Psoas muscle (tissue), 8 donors: ENCODE results near the gene BCL2L12. TPM values are rescaled to one million over a fixed set of nuclear protein-coding genes. Genes with fewer than 3 reads are reported as not detected.
"Not testable (repeated sequence)": the region's sequence is repeated elsewhere in the genome, so short reads cannot be mapped to it uniquely, and the experiment has no call there.

Source experiments
- ATAC-seq, 4 donors: fragments of 200-7000 bp; cut with Tn5 transposase; one replicate each; pipeline ENCODE4 v1.9.1; 2020; ENCODE audit warnings: moderate library complexity in 3 of 4, mild to moderate bottlenecking in 2 of 4
- DNase-seq, 2 donors: peaks; one replicate each; pipeline ENCODE4 v3.0.0-alpha.2; 2020
- H3K27ac ChIP-seq: fragments of 200-600 bp; one replicate; pipeline ENCODE4 v1.8.0; 2022
- H3K27me3 ChIP-seq, 3 donors: fragments of 200-600 bp in 1 of 3; one replicate each; pipeline versions ENCODE4 v1.6.1 to v1.8.0; 2013 to 2022; ENCODE audit warnings: low read length in 2 of 3, mild to moderate bottlenecking in 2 of 3, moderate library complexity in 1 of 3; ENCODE audit not compliant: insufficient read depth in 3 of 3
- H3K36me3 ChIP-seq, 2 donors: fragments of 200-600 bp in 1 of 2; one replicate each; pipeline versions ENCODE4 v1.6.1 to v1.8.0; 2013 to 2022; ENCODE audit warnings: low read depth in 1 of 2, mild to moderate bottlenecking in 1 of 2, moderate library complexity in 1 of 2; ENCODE audit not compliant: insufficient read depth in 1 of 2
- H3K4me1 ChIP-seq: fragments of 200-600 bp; one replicate; pipeline ENCODE4 v1.8.0; 2022
- H3K4me3 ChIP-seq: fragments of 200-600 bp; one replicate; pipeline ENCODE4 v1.8.0; 2022; ENCODE audit warnings: mild to moderate bottlenecking
- H3K9me3 ChIP-seq: fragments of 200-600 bp; one replicate; pipeline ENCODE4 v1.8.0; 2022
- WGBS, 3 donors: extraction: QIAGEN DNeasy Blood & Tissue Kit; methylation state at CpG; one replicate each; pipeline versions ENCODE4 v1.1.6 to v1.1.7; 2013; 5-methylcytosine and 5-hydroxymethylcytosine counted together
- intact Hi-C, 2 donors: fragments of 100-400 bp; cut with DNase I; formaldehyde crosslinking; loops; one replicate each; pipeline versions ENCODE4 v1.11.0 to v1.14.2; 2022
- polyA plus RNA-seq, 3 donors: library from polyadenylated mRNA; stranded (reverse); fragments of 200-250 nt; gene quantifications; one replicate each; pipeline ENCODE4 v1.2.3, GENCODE V29; 2013
- total RNA-seq, 4 donors: library from RNA; stranded (reverse); fragmentation: NEBNext Ultra II Directional in 2 of 4; extraction: Animal tissue kit (Norgen Biotek cat#: 25700) in 2 of 4; gene quantifications; one replicate each; pipeline versions ENCODE4 v1.2.1 to v1.2.4, GENCODE V29; 2021 to 2023
- TF ChIP-seq, protein P1 (sequence below): fragments of 200-600 bp; IDR thresholded peaks from one replicate; pipeline ENCODE4 v1.8.0; 2022; ENCODE audit warnings: antibody characterized with exemption
- donor health status: healthy with polysubstance abuse.
- donor health status: DM: no; HTN: no; CAD: no; lungs with moderate emphysema.
- donor health status: Bipolar disorder and iron deficiency.
- donor health status: healthy.
- donor health status: DM: yes; HTN: yes; CAD: no.
- donor health status: DM: no; HTN: no; CAD: no.
- donor health status: DM: no; HTN: no; CAD: no.
- donor health status: DM: yes; HTN: yes; CAD: no.

BCL2L12 gene
- total and polyA plus RNA-seq, 7 donors: 13.0 to 42.7 (median 21.5) TPM

- peaks cover 0 to 4% (median 0%) of the 10 kb centered on the region in 3 donors for H3K27me3 ChIP-seq
- DNase-seq (no peak), ATAC-seq (peak in 1 of 4 donors; percentile 10)
- H3K4me3 ChIP-seq: no peak overlapping the region
- H3K27ac ChIP-seq: no peak overlapping the region
- no peaks in the 10 kb centered on the region for H3K4me1 ChIP-seq
- WGBS, 3 donors: 83 to 85% (median 84%) methylated on average over 19 of the region's 19 CpGs
- H3K9me3 ChIP-seq: no peaks in the 10 kb centered on the region
- peaks cover 0 to 16% of the 10 kb centered on the region in 2 donors for H3K36me3 ChIP-seq
- intact Hi-C loops: no loop called here
- TF ChIP-seq, protein P1, sequence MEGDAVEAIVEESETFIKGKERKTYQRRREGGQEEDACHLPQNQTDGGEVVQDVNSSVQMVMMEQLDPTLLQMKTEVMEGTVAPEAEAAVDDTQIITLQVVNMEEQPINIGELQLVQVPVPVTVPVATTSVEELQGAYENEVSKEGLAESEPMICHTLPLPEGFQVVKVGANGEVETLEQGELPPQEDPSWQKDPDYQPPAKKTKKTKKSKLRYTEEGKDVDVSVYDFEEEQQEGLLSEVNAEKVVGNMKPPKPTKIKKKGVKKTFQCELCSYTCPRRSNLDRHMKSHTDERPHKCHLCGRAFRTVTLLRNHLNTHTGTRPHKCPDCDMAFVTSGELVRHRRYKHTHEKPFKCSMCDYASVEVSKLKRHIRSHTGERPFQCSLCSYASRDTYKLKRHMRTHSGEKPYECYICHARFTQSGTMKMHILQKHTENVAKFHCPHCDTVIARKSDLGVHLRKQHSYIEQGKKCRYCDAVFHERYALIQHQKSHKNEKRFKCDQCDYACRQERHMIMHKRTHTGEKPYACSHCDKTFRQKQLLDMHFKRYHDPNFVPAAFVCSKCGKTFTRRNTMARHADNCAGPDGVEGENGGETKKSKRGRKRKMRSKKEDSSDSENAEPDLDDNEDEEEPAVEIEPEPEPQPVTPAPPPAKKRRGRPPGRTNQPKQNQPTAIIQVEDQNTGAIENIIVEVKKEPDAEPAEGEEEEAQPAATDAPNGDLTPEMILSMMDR: no peak
These were observed 34.0 kb upstream of the BCL2L12 start for GRCh38 chr19:49631610-49632192.

- no peak for ATAC-seq
- Histone ChIP-seq H3K4me1 (no peaks in the 10 kb centered on the region), H3K36me3 (peaks cover 0 to 11% of the 10 kb centered on the region in 2 donors), H3K27me3 (peaks cover 0 to 4% (median 0%) of the 10 kb centered on the region in 3 donors), H3K4me3 (no peak overlapping the region), H3K27ac (no peak overlapping the region), H3K9me3 (no peaks in the 10 kb centered on the region)
- no peak for DNase-seq
- 87 to 95% (median 92%) methylated on average over 5 of the region's 5 CpGs for WGBS, 3 donors
- TF ChIP-seq, protein P1: no peak
- intact Hi-C loops: no loop called here
These were observed 33.2 kb upstream of the BCL2L12 start for GRCh38 chr19:49632576-49632975.

DNA sequence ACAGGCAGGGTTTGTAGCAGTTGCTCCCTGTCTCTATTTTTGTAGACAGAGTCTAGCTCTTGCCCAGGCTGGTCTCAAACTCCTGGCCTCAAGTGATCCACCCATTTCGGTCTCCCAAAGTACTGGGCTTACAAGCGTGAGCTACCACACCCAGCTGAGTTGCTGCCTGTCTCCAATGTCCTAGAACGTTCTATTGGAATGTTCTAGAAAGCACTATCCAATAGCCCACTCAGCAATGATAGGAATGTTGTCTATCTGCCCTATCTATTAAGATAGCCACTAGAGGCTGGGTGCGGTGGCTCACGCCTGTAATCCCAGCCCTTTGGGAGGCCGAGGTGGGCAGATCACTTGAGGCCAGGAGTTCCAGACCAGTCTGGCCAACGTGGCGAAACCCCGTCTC is 32.5 kb upstream of the BCL2L12 start:
- ATAC-seq, intact Hi-C loops, H3K27me3 ChIP-seq, H3K27ac ChIP-seq, H3K4me1 ChIP-seq, H3K4me3 ChIP-seq, DNase-seq, H3K9me3 ChIP-seq: not testable (repeated sequence)
- 53 to 72% (median 60%) methylated on average over 9 of the region's 9 CpGs for WGBS, 3 donors
- peaks cover 0 to 11% of the 10 kb centered on the region in 2 donors for H3K36me3 ChIP-seq

DNA sequence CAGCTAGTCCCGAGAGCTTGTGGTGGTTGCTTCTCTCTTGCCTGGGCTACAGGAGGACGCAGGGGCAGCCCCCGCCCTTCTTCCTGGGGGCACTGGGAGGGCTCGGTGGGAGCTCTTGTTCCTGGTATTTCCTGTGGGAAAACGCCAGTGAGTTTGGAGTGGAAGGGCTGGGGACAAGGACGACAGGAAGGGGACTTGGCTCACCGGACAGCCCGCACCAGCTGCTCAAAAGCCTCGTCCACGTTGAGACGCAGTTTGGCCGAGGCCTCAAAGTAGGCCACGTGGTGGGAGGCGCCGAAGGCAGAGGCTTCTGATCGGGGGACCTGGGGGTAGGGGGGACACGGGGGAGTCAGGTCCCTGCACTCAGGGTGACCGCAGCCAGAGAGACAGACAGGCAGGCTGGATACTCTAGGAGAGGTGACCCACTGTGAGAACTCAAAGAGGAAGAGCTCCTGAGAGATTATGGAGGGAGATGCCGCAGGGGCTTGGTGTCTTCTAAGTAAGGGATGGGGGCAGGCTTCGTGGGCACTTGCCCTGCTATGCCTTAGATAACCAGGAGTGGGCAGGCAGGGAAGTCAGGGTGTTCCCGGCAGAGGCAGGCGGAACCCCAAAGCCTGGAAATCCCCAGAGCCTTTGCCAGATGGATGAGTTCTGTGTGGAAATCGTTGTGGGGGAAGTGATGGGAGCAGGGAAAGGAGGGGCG is 30.1 kb upstream of the BCL2L12 start:
- H3K36me3 ChIP-seq: peaks cover 0 to 11% of the 10 kb centered on the region in 2 donors
- peak overlapping the region; percentile 2 for H3K27ac ChIP-seq
- intact Hi-C loops: loop anchor here (5.0 kb wide), 1 partner anchor 43 kb away; the partner anchor contains the start of gene PRR12 (in 2 of the 2)
- no peak overlapping the region for H3K4me3 ChIP-seq
- H3K4me1 ChIP-seq: peaks cover 14% of the 10 kb centered on the region
- H3K27me3 ChIP-seq: peaks cover 0 to 4% (median 0%) of the 10 kb centered on the region in 3 donors
- no peak for DNase-seq
- no peak for ATAC-seq
- no peaks in the 10 kb centered on the region for H3K9me3 ChIP-seq
- TF ChIP-seq, protein P1: no peak
- WGBS, 3 donors: 30 to 52% (median 36%) methylated on average over 22 to 24 of the region's 24 CpGs

DNA sequence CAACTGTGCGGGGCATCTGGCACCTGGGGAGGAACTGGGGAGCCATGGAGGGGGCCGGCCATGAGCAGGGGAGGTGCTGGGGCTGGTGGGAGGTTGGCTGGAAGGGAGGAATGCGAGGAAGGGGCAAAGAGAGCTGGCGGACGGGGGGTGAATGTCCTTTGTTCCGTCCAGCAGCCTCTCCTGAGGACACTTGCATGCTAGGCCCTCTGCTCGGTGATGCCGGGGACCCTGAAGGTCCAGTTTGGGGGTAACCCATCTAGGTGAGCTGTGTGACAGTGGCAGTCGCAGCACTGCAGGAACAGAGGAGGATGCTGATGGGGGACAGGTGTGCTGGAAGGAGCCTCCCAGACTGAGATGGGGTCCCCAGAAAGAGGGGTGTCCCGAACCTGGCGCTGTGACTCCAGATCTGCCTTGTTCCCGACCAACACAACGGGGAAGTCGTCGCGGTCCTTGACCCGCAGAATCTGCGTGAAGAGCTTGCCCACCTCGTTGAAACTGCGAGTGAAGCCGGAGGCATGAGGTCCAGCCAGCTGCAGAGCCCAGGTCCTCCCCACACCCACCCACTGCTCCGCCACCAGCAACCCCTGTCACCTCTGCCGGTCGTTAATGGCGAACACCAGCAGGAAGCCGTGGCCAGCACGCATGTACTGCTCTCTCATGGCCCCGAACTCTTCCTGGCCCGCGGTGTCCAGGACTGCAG is 29.4 kb upstream of the BCL2L12 start:
- DNase-seq: no peak
- ATAC-seq: no peak
- Histone ChIP-seq H3K9me3 (no peaks in the 10 kb centered on the region), H3K36me3 (peaks cover 0 to 11% of the 10 kb centered on the region in 2 donors), H3K27ac (no peak overlapping the region), H3K4me3 (no peak overlapping the region), H3K4me1 (peaks cover 14% of the 10 kb centered on the region), H3K27me3 (peaks cover 0 to 4% (median 0%) of the 10 kb centered on the region in 3 donors)
- 61 to 70% (median 68%) methylated on average over 28 to 30 of the region's 30 CpGs for WGBS, 3 donors
- intact Hi-C loops: loop anchor here (5.0 kb wide), 1 partner anchor 44 kb away; the partner anchor contains the start of gene PRR12 (in 2 of the 2)
- TF ChIP-seq, protein P1: no peak
